Trophoblast cell (in vitro differentiated cells and primary cell): Measurements from ENCODE around the gene FNDC3A.

Source experiments
- DNase-seq, 2 donors: peaks; one replicate each; pipeline ENCODE4 v3.0.0-alpha.2; 2016
- H2AFZ ChIP-seq: 2 replicates; pipeline ENCODE4 v1.6.1; 2013; ENCODE audit warnings: low read length, moderate library complexity, mild to moderate bottlenecking; ENCODE audit not compliant: insufficient read depth, poor library complexity
- H2AK5ac ChIP-seq: 2 replicates; pipeline ENCODE4 v1.6.1; 2013; ENCODE audit warnings: mild to moderate bottlenecking, low read length
- H2BK120ac ChIP-seq: 2 replicates; pipeline ENCODE4 v1.6.1; 2013; ENCODE audit warnings: low read length, mild to moderate bottlenecking, moderate library complexity; ENCODE audit not compliant: insufficient read depth, poor library complexity
- H2BK12ac ChIP-seq: 2 replicates; pipeline ENCODE4 v1.6.1; 2013; ENCODE audit warnings: mild to moderate bottlenecking, low read length, moderate library complexity
- H2BK5ac ChIP-seq: 2 replicates; pipeline ENCODE4 v1.6.1; 2013; ENCODE audit warnings: low read length, low read depth, moderate library complexity, mild to moderate bottlenecking; ENCODE audit not compliant: poor library complexity
- H3K14ac ChIP-seq: 2 replicates; pipeline ENCODE4 v1.6.1; 2013; ENCODE audit warnings: mild to moderate bottlenecking, low read length
- H3K18ac ChIP-seq: 2 replicates; pipeline ENCODE4 v1.6.1; 2013; ENCODE audit warnings: mild to moderate bottlenecking, low read length
- H3K23ac ChIP-seq: 2 replicates; pipeline ENCODE4 v1.6.1; 2013; ENCODE audit warnings: low read length
- H3K27ac ChIP-seq: 2 replicates; pipeline ENCODE4 v1.5.1; 2013; ENCODE audit warnings: low read depth, mild to moderate bottlenecking, inconsistent platforms, low read length, moderate library complexity
- H3K27me3 ChIP-seq: 2 replicates; pipeline ENCODE4 v1.6.1; 2013; ENCODE audit warnings: inconsistent platforms, mild to moderate bottlenecking, low read length, moderate library complexity; ENCODE audit not compliant: insufficient read depth
- H3K36me3 ChIP-seq, 2 experiments: 1 replicate in 1 of 2; 2 replicates in 1 of 2; pipeline ENCODE4 v1.6.1; 2013; ENCODE audit warnings: low read length in 2 of 2, mild to moderate bottlenecking in 2 of 2, moderate library complexity in 1 of 2; ENCODE audit not compliant: insufficient read depth in 2 of 2, control insufficient read depth in 1 of 2
- H3K4ac ChIP-seq: 2 replicates; pipeline ENCODE4 v1.6.1; 2013; ENCODE audit warnings: low read depth, mild to moderate bottlenecking, low read length, moderate library complexity
- H3K4me1 ChIP-seq, 2 experiments: 1 replicate in 1 of 2; 2 replicates in 1 of 2; pipeline ENCODE4 v1.6.1; 2013; ENCODE audit warnings: low read length in 2 of 2, mild to moderate bottlenecking in 2 of 2, moderate library complexity in 1 of 2; ENCODE audit not compliant: insufficient read depth in 2 of 2, control insufficient read depth in 1 of 2
- H3K4me2 ChIP-seq: 2 replicates; pipeline ENCODE4 v1.6.1; 2013; ENCODE audit warnings: inconsistent platforms, mild to moderate bottlenecking, low read length, moderate library complexity
- H3K4me3 ChIP-seq: 2 replicates; pipeline ENCODE4 v1.5.1; 2013; ENCODE audit warnings: mild to moderate bottlenecking, low read depth, low read length, inconsistent platforms
- H3K79me1 ChIP-seq: one replicate; pipeline ENCODE4 v1.6.1; 2013; ENCODE audit warnings: low read length
- H3K79me2 ChIP-seq: 2 replicates; pipeline ENCODE4 v1.6.1; 2013; ENCODE audit warnings: low read length, mild to moderate bottlenecking; ENCODE audit not compliant: control insufficient read depth, insufficient read depth, poor library complexity
- H3K9ac ChIP-seq: 2 replicates; pipeline ENCODE4 v1.6.1; 2013; ENCODE audit warnings: mild to moderate bottlenecking, low read length
- H3K9me3 ChIP-seq: 2 replicates; pipeline ENCODE4 v1.6.1; 2013; ENCODE audit warnings: low read depth, mild to moderate bottlenecking, control low read depth, inconsistent platforms, low read length; ENCODE audit not compliant: insufficient read depth
- H4K12ac ChIP-seq: 2 replicates; pipeline ENCODE4 v1.6.1; 2013; ENCODE audit warnings: low read depth, mild to moderate bottlenecking, low read length, moderate library complexity
- H4K8ac ChIP-seq: 2 replicates; pipeline ENCODE4 v1.6.1; 2013; ENCODE audit warnings: low read depth, mild to moderate bottlenecking, low read length, moderate library complexity
- H4K91ac ChIP-seq: one replicate; pipeline ENCODE4 v1.6.1; 2013; ENCODE audit warnings: low read depth, mild to moderate bottlenecking, low read length, moderate library complexity
- WGBS: extraction: QIAGEN DNeasy Blood & Tissue Kit; methylation state at CpG from one replicate; pipeline ENCODE4 v1.1.7; 2013; ENCODE audit warnings: missing lambda C conversion rate; ENCODE audit not compliant: insufficient read length, insufficient coverage; ENCODE audit errors: extremely low coverage; 5-methylcytosine and 5-hydroxymethylcytosine counted together

Gene FNDC3A

DNA sequence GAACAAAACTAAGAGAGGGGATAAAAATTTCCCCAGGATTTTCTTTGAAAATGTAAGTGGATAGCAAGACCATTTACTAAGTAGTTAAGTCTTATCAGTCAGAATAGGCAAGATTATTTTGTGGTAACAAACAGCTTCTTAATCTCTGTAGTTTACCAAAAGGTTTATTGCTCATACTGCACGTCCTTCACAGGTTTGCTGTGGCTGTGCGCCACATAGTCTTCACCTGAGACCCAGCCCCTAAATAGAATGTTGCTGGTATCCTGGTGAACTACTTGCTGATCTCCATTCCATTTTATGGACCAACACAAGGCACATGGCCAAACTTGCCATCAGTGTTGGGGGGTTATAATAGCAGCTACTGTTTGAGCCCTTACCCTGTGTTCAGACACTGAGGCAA, 44.6 kb downstream of the FNDC3A start:
- Histone ChIP-seq H2AK5ac (no peak overlapping the region), H3K18ac (no peak overlapping the region), H4K91ac (no peak overlapping the region), H4K12ac (no peak overlapping the region), H2BK120ac (no peak overlapping the region), H3K4me1 (no peaks in the 10 kb centered on the region), H3K79me1 (no peaks in the 10 kb centered on the region), H3K23ac (no peak overlapping the region), H2BK5ac (no peak overlapping the region), H3K14ac (no peak overlapping the region), H3K9ac (no peak overlapping the region), H3K79me2 (no peaks in the 10 kb centered on the region), H3K4me3 (no peak overlapping the region), H3K9me3 (no peaks in the 10 kb centered on the region), H3K27me3 (no peaks in the 10 kb centered on the region), H2AFZ (no peak overlapping the region), H4K8ac (no peak overlapping the region), H3K36me3 (peaks cover 0 to 1% of the 10 kb centered on the region in 2 experiments), H2BK12ac (no peak overlapping the region), H3K4me2 (no peak overlapping the region), H3K4ac (no peak overlapping the region), H3K27ac (no peak overlapping the region)
- peak; percentile 76 to 84 for DNase-seq
- WGBS: no CpG with 5 or more reads among the region's 2 CpGs

DNA sequence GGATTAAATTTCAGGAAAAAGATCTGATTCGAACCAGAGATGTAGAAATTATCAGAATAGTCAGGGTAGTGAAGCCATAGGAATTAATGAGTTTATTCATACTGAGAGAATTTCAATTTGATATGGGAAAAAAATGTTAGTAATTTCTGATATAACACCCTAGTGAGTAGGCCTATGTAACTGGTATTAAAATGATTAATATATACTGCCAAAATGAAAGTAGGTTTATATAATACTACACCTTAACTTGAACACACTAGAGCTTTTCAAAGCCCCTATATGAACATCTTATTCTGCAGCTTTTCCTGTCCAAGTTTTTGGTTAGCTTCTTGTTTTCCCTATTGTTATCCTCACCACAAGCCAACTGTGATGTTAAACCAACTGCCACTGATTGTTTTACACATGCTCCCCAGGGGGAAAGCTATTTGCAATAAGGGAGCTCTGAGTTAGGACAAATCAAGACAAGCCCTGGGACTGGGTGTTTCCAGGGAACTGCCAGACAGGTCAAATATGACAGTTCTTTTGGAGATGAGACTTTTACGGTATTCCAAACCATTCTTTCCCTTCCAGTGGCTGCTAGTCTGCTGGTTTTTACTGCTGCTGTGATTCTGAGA, 45.3 kb downstream of the FNDC3A start:
- no peak overlapping the region for H3K14ac ChIP-seq
- H3K4ac ChIP-seq: no peak overlapping the region
- no peak overlapping the region for H3K9ac ChIP-seq
- peaks cover 0 to 1% of the 10 kb centered on the region in 2 experiments for H3K36me3 ChIP-seq
- no peaks in the 10 kb centered on the region for H3K79me2 ChIP-seq
- H2BK12ac ChIP-seq: no peak overlapping the region
- DNase-seq: no peak
- H4K91ac ChIP-seq: no peak overlapping the region
- H3K4me3 ChIP-seq: no peak overlapping the region
- H3K27ac ChIP-seq: no peak overlapping the region
- H3K9me3 ChIP-seq: no peaks in the 10 kb centered on the region
- H2AK5ac ChIP-seq: no peak overlapping the region
- WGBS: no CpG with 5 or more reads among the region's 2 CpGs
- no peak overlapping the region for H3K4me2 ChIP-seq
- no peak overlapping the region for H2BK120ac ChIP-seq
- H4K8ac ChIP-seq: no peak overlapping the region
- H4K12ac ChIP-seq: no peak overlapping the region
- H2AFZ ChIP-seq: no peak overlapping the region
- H3K18ac ChIP-seq: no peak overlapping the region
- no peaks in the 10 kb centered on the region for H3K4me1 ChIP-seq
- H3K23ac ChIP-seq: no peak overlapping the region
- no peaks in the 10 kb centered on the region for H3K79me1 ChIP-seq
- no peak overlapping the region for H2BK5ac ChIP-seq
- H3K27me3 ChIP-seq: no peaks in the 10 kb centered on the region

DNA sequence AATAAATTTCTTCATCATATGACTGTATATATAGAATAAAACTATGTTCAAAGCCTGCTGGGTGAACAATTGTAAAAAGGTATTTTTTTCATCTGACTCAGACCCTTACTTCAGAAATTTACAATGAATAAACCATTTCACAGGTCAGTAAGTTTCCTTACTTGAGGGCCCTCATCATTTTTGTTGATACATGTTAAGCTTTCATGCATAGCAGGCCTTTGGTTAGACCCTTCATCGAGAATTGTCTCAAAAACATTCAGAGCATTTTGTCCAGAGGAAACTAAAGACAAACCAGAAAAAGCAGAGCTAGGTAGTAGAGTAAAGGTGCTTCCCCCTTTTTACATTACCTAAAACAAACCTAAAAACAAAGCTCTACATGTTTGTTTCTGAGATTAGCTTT, 46.2 kb downstream of the FNDC3A start:
- no peak for DNase-seq
- no peaks in the 10 kb centered on the region for H3K27me3 ChIP-seq
- H3K9me3 ChIP-seq: no peaks in the 10 kb centered on the region
- no peak overlapping the region for H3K14ac ChIP-seq
- no peak overlapping the region for H4K8ac ChIP-seq
- no peaks in the 10 kb centered on the region for H3K4me1 ChIP-seq
- H3K79me1 ChIP-seq: no peaks in the 10 kb centered on the region
- WGBS: no CpG with 5 or more reads among the region's 1 CpG
- H3K23ac ChIP-seq: no peak overlapping the region
- H4K12ac ChIP-seq: no peak overlapping the region
- H3K9ac ChIP-seq: no peak overlapping the region
- no peak overlapping the region for H3K4me2 ChIP-seq
- H3K79me2 ChIP-seq: no peaks in the 10 kb centered on the region
- H2AFZ ChIP-seq: no peak overlapping the region
- H2AK5ac ChIP-seq: no peak overlapping the region
- no peak overlapping the region for H2BK120ac ChIP-seq
- no peak overlapping the region for H2BK5ac ChIP-seq
- H3K18ac ChIP-seq: no peak overlapping the region
- H2BK12ac ChIP-seq: no peak overlapping the region
- H4K91ac ChIP-seq: no peak overlapping the region
- H3K36me3 ChIP-seq: peaks cover 0 to 1% of the 10 kb centered on the region in 2 experiments
- H3K27ac ChIP-seq: no peak overlapping the region
- H3K4me3 ChIP-seq: no peak overlapping the region
- no peak overlapping the region for H3K4ac ChIP-seq

DNA sequence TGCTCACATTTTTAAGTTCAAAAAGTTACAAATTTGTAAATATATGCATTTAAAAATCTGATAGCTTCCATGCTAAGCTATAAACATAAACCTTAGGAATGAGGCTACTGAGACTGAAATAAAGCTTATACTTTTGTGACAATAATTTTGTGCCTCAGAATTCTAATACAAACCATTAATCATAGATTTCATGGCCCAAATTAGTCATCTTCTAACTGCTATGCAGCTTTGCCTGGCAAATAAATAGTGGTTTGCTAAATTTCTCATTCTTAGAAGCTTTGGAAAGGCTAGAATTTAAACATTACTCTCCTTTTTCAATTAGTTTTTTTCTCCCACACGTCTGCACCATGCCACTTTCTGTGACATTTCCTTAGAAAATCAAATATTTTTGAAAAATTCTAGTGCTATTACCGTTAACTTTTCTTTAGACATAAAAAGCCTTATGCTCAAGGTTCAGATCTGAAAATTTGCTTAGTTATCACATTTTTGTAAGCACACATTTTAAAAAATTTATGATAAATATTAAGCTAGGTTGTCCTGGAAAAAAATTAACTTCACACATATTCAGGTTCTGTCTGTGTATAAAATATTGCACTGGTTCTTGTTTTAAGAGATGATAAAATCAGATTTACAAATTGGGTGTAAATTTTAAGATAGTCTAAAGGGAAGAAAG, 46.9 kb downstream of the FNDC3A start:
- no peak overlapping the region for H3K4me2 ChIP-seq
- H2BK12ac ChIP-seq: no peak overlapping the region
- no peak overlapping the region for H2AFZ ChIP-seq
- H4K12ac ChIP-seq: no peak overlapping the region
- H3K14ac ChIP-seq: no peak overlapping the region
- H2BK120ac ChIP-seq: no peak overlapping the region
- H2BK5ac ChIP-seq: no peak overlapping the region
- H3K18ac ChIP-seq: no peak overlapping the region
- no peak overlapping the region for H3K27ac ChIP-seq
- DNase-seq: no peak
- no peaks in the 10 kb centered on the region for H3K4me1 ChIP-seq
- WGBS: no CpG with 5 or more reads among the region's 2 CpGs
- no peak overlapping the region for H3K9ac ChIP-seq
- H3K4ac ChIP-seq: no peak overlapping the region
- no peak overlapping the region for H2AK5ac ChIP-seq
- no peaks in the 10 kb centered on the region for H3K9me3 ChIP-seq
- no peak overlapping the region for H4K91ac ChIP-seq
- no peaks in the 10 kb centered on the region for H3K79me2 ChIP-seq
- H4K8ac ChIP-seq: no peak overlapping the region
- H3K36me3 ChIP-seq: peaks cover 0 to 1% of the 10 kb centered on the region in 2 experiments
- H3K23ac ChIP-seq: no peak overlapping the region
- H3K4me3 ChIP-seq: no peak overlapping the region
- no peaks in the 10 kb centered on the region for H3K79me1 ChIP-seq
- no peaks in the 10 kb centered on the region for H3K27me3 ChIP-seq
